OCI-LY3 (cell line): ENCODE results near the gene DNAJB8.

Experiments used
- CTCF ChIP-seq: fragments of 200-600, 300-600 bp; sonication (generic); IDR thresholded peaks from 2 replicates; pipeline ENCODE4 v1.5.1; 2014; ENCODE audit warnings: antibody characterized with exemption, low read length, low read depth
- EZH2phosphoT487 ChIP-seq: fragments of 200-600 bp; shearing (Covaris generic); IDR thresholded peaks from 2 replicates; pipeline ENCODE4 v1.6.1; 2018; ENCODE audit warnings: antibody characterized with exemption, mixed run types, low read depth

- TF ChIP-seq CTCF (no peak), EZH2phosphoT487 (no peak)
Observed at GRCh38 chr3:128504533-128504915, 37.8 kb upstream of the DNAJB8 start.
